ENCODE measurements around the gene RSRC1.

DNA sequence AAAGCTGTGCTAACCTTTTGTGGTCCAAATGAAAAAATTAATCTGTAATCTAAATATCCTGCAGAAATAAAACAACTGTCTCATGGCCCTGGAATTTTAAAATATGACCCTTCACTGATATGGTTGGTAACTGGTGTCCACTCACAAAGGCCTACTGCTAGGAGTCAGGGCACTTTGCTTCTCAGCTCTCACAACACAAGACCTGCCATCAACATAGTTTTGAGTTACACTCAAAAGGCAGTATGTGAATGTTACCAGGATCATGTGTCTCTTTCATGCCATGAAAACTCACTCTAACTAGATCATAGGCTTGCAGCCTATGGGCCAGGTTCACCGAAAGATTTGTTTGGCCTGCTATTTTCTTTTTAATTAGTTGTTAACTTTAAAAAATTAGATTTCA lies 451.1 kb downstream of the RSRC1 start:
- TF ChIP-seq POLR2A (IDR thresholded peaks at IDR 0.05; ENCODE audit: low read depth, low read length) = no peak
- no peak for TF ChIP-seq TAF1 (IDR thresholded peaks at IDR 0.05; ENCODE audit: low read depth, low read length)
- no peak for TF ChIP-seq POLR2AphosphoS5 (IDR thresholded peaks at IDR 0.05; ENCODE audit: low read depth, low read length)
- no peak for TF ChIP-seq POU2F2 (IDR thresholded peaks at IDR 0.05; ENCODE audit: low read depth, low read length)
- no peak for TF ChIP-seq PAX5 (IDR thresholded peaks at IDR 0.05; ENCODE audit: insufficient read depth, low read length, severe bottlenecking)
- TF ChIP-seq SPI1 (IDR thresholded peaks at IDR 0.05; ENCODE audit: low read depth, low read length) = no peak
